Measurements from ENCODE around the gene HPCAL4.

GRCh38 chr1:39654291-39654690 is 36.9 kb downstream of the HPCAL4 start:
- TF ChIP-seq CTCF (IDR thresholded peaks at IDR 0.05): no peak
- no peak for TF ChIP-seq POLR2A (IDR thresholded peaks at IDR 0.05)

All from gastroesophageal sphincter (tissue), 3 donors.